Activated T-cell treated with anti-CD3 and anti-CD28 coated beads, Interleukin-2, amount 50 U/mL, for 72 hours (primary cell): Measurements from ENCODE around the gene CFAP97D1. TPM values are rescaled to one million over a fixed set of nuclear protein-coding genes. Genes with fewer than 3 reads are reported as not detected.

ENCODE experiments used
- ATAC-seq, 2 donors: fragments of 150-1000 bp; cut with Tn5 transposase; replicated peaks in 1 of 2; 2 replicates each; pipeline ENCODE4 v1.10.0; 2021; ENCODE audit warnings: moderate library complexity in 2 of 2, mild to moderate bottlenecking in 1 of 2
- DNase-seq, 2 donors: peaks; one replicate each; pipeline ENCODE4 v3.0.0; 2021 to 2022; ENCODE audit warnings: mixed read lengths in 1 of 2
- H3K27ac Mint-ChIP-seq: one replicate; pipeline ENCODE4 v1.8.0; 2022; ENCODE audit warnings: mild to moderate bottlenecking, moderate library complexity, mixed read lengths
- H3K27me3 Mint-ChIP-seq: one replicate; pipeline ENCODE4 v1.8.0; 2022; ENCODE audit warnings: low read depth, mixed read lengths
- H3K36me3 Mint-ChIP-seq, 2 donors: one replicate each; pipeline ENCODE4 v1.8.0; 2022; ENCODE audit warnings: mixed read lengths in 2 of 2, mild to moderate bottlenecking in 1 of 2; ENCODE audit not compliant: insufficient read depth in 2 of 2
- H3K4me1 Mint-ChIP-seq: one replicate; pipeline ENCODE4 v1.8.0; 2022; ENCODE audit warnings: low read depth, mixed read lengths
- H3K4me3 Mint-ChIP-seq, 2 donors: one replicate each; pipeline ENCODE4 v1.8.0; 2022; ENCODE audit warnings: mild to moderate bottlenecking in 2 of 2, mixed read lengths in 2 of 2, moderate library complexity in 2 of 2
- H3K9me3 Mint-ChIP-seq, 2 donors: one replicate each; pipeline ENCODE4 v1.8.0; 2022; ENCODE audit warnings: mixed read lengths in 2 of 2
- total RNA-seq, 2 donors: library from RNA; stranded (reverse); gene quantifications; one replicate each; pipeline ENCODE4 v1.2.3, GENCODE V29; 2022

CFAP97D1 gene
- total RNA-seq, result not detected

DNA sequence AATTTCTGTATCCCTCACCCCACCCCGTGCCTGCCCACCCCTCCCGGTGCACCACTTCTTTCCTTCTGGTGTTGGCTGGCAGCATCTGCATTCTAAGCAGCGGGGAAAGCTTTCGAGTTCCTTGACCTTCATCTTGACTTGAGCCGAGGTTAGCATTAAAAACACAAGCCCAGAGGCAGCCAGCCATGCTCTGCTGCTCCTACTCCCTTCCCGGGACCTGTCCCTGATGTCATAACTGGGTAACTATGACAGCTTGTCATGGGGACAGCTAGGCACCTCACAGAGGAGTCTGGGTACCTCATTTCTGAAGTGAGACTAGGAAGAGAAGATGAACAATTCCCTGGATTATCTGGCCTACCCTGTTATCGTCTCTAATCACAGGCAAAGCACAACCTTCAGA lies at the start of gene CFAP97D1:
Gene CFAP97D1, plus strand, starts transcription at position 301 of the 400 bp plus-strand sequence. Its CDS starts 28 bp downstream, at position 329.
- Mint-ChIP-seq H3K27me3 (peaks cover 36% of the 10 kb centered on the region), H3K27ac (no peak within 1 kb of the TSS)

DNA sequence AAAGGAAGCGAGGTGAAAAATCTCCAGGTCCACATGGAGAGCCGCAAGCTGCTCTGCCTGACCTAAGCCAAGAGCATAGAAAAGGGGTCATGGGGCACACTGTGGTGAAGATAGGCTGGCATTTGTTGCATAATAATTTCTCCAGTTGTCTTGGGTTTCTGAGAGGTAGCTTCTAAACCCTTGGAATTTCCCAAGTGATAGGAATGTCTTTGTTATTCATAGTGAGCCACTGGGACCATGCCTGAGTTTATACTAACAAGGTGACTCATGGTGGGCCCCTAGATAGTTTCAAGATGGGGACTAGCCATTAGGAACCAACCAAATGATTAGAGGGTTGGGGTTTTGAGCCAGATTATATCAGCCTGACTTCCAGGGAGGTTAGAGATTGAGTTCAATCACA lies 47.3 kb upstream of the CFAP97D1 start:
- Mint-ChIP-seq H3K36me3 (no peaks in the 10 kb centered on the region), H3K27ac (no peak overlapping the region), H3K27me3 (peaks cover 6% of the 10 kb centered on the region), H3K4me3 (no peak overlapping the region), H3K4me1 (no peaks in the 10 kb centered on the region), H3K9me3 (peaks cover 0 to 2% of the 10 kb centered on the region in 2 donors)
- no peak for DNase-seq
- no peak for ATAC-seq

More for the DNA sequence above, at the start of gene CFAP97D1:
- Mint-ChIP-seq H3K4me1 (peaks cover 8% of the 10 kb centered on the region), H3K36me3 (no peaks in the 10 kb centered on the region), H3K4me3 (peak within 1 kb of the TSS; percentile 81 to 85), H3K9me3 (no peaks in the 10 kb centered on the region)
- DNase-seq (no peak), ATAC-seq (no peak)

DNA sequence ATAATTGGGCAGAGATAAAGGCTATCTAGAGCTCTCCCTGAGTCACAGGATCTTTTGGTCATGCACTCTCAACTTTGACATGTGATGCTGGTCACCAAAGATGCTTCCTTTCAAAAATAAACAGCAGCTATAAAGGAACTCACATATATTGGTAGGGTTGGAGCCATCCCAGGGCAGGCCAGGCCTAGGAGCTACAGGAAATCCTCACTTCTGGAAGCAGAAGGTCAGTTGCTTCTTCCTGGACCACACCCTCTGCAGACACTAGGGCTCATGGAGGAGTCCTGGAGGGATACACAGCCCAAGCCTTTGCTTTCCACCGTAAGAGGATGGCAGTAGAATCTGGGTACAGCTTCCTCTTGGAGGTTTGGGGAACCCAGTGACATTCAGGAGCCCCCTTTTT lies 46.3 kb upstream of the CFAP97D1 start:
- Mint-ChIP-seq H3K4me1 (no peaks in the 10 kb centered on the region), H3K27ac (no peak overlapping the region), H3K36me3 (no peaks in the 10 kb centered on the region), H3K9me3 (peaks cover 0 to 2% of the 10 kb centered on the region in 2 donors), H3K27me3 (peaks cover 11% of the 10 kb centered on the region), H3K4me3 (no peak overlapping the region)
- DNase-seq, result no peak
- ATAC-seq, result no peak

DNA sequence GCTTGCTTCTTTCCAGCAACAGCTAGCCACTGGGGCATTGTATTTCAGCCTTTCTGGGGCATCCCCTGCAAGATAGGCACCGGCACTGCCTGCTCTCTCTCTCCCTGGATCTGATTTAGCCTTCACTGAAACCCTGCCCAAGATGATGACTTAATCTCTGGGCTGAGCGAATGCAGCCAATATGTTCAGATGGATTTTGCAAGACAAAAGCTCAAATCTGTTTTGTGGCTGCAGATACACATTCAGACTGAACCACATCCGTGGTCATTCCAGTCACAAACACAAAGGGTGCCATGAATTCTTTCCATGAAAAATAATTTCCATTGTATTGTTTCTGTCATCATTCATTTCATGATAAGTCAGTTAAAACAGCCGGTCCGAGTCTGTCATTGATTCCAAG lies 45.9 kb upstream of the CFAP97D1 start:
- H3K27me3 Mint-ChIP-seq, result peaks cover 14% of the 10 kb centered on the region
- no peak overlapping the region for H3K4me3 Mint-ChIP-seq
- H3K9me3 Mint-ChIP-seq, result peaks cover 0 to 2% of the 10 kb centered on the region in 2 donors
- H3K36me3 Mint-ChIP-seq, result no peaks in the 10 kb centered on the region
- no peaks in the 10 kb centered on the region for H3K4me1 Mint-ChIP-seq
- DNase-seq (no peak), ATAC-seq (no peak)
- H3K27ac Mint-ChIP-seq, result no peak overlapping the region

DNA sequence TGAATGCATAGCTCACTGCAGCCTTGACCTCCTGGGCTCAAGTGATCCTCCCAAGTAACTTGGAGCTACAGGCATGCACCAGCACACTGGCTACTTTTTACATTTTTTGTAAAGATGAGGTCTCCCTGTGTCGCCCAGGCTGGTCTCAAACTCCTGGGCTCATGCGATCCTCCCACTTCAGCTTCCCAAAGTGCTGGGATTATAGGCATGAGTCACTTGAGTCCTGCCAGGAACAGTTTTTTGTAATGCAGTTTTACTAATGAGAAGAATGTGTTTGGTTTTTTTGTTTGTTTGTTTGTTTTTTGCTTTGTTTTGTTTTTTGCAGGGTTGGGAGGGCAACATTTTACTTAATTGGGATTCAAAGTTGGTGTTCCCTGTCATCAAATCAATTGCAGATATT lies 43.8 kb upstream of the CFAP97D1 start:
- no peak for ATAC-seq
- H3K9me3 Mint-ChIP-seq, result peaks cover 0 to 2% of the 10 kb centered on the region in 2 donors
- no peak for DNase-seq
- H3K27ac Mint-ChIP-seq, result no peak overlapping the region
- peaks cover 16% of the 10 kb centered on the region for H3K27me3 Mint-ChIP-seq
- no peaks in the 10 kb centered on the region for H3K4me1 Mint-ChIP-seq
- no peak overlapping the region for H3K4me3 Mint-ChIP-seq
- no peaks in the 10 kb centered on the region for H3K36me3 Mint-ChIP-seq

DNA sequence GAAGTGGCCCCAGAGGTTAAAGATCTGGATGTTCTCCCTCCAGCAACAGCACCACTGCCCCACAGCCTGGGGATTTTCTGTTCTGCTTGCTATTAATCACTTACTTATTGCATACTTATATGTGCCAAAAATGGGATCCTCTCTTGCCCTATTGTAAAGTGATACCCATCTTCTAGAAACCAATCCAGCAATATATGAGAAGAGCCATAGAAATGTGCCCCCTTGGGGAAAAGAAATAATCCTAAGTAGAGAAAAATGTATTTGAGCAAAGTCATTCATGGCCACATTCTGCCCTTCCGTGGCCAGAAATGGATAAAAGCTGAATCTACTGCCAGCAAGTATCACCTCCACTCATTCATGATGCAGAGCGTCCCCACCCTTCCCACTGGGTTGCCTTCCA lies 42.5 kb upstream of the CFAP97D1 start:
- Mint-ChIP-seq H3K36me3 (no peaks in the 10 kb centered on the region), H3K4me1 (no peaks in the 10 kb centered on the region), H3K27me3 (peaks cover 21% of the 10 kb centered on the region), H3K4me3 (no peak overlapping the region), H3K9me3 (peaks cover 0 to 1% of the 10 kb centered on the region in 2 donors), H3K27ac (no peak overlapping the region)
- ATAC-seq (no peak), DNase-seq (no peak)

DNA sequence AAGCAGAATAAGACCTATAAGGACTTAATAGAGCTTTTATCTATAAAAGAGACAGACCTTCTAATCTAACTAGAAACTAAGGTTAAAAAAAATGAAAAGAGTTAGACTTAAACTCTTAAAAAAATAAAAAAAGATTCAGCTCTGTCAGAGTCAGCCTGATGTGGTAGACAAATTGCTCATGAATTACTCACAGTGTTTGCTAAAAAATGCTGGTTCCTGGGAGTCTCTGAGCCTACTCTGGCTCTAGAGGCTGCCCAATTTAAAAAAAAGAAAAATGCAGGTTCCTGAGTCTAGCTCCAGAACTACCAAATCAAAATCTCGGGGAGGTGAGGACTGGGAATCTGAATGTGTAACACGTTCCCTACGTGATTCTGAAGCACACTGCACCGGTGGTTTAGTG lies 39.7 kb upstream of the CFAP97D1 start:
- Mint-ChIP-seq H3K36me3 (no peaks in the 10 kb centered on the region), H3K27ac (no peak overlapping the region), H3K4me3 (no peak overlapping the region), H3K4me1 (no peaks in the 10 kb centered on the region), H3K27me3 (peaks cover 36% of the 10 kb centered on the region), H3K9me3 (no peaks in the 10 kb centered on the region)
- DNase-seq (no peak), ATAC-seq (no peak)

DNA sequence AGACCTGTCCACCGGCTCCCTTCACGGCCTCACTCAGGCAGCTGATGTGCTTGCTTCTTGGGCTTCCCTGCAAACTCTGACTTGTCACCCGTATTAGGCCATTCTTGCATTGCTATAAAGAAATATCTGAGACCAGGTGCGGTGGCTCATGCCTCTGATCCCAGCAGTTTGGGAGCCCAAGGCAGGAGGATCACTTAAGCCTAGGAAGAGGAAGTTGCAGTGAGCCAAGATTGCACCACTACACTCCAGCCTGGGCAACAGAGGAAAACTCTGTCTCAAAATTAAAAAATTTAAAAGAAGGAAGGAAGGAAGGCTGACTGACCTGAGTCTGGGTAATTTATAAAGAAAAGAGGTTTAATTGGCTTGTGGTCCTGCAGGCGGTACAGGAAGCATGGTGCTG lies 38.6 kb upstream of the CFAP97D1 start:
- Mint-ChIP-seq H3K27ac (no peak overlapping the region), H3K4me3 (no peak overlapping the region), H3K36me3 (no peaks in the 10 kb centered on the region), H3K27me3 (peaks cover 46% of the 10 kb centered on the region), H3K9me3 (no peaks in the 10 kb centered on the region), H3K4me1 (no peaks in the 10 kb centered on the region)
- no peak for DNase-seq
- no peak for ATAC-seq

DNA sequence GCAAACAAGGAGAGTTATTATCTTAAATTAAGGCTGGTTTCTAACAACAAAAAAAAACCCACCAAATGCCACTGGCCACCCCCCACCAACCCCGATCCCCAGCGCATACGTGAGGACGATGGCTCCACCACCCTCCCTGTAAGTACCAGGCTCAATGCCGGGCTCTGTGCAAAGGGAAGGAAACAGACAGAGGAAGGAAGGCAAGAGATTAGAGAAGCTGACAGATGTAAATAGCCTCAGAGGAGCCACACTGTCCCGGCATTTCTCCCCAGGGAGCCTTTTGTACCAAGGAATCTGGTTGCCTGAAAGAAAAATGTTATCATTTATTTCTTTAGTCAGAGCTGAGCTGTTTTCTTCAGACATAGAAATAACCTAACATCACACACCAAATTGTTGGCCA lies 34.7 kb upstream of the CFAP97D1 start:
- Mint-ChIP-seq H3K4me3 (no peak overlapping the region), H3K27ac (no peak overlapping the region), H3K9me3 (no peaks in the 10 kb centered on the region), H3K36me3 (no peaks in the 10 kb centered on the region), H3K27me3 (peaks cover 44% of the 10 kb centered on the region), H3K4me1 (no peaks in the 10 kb centered on the region)
- no peak for DNase-seq
- no peak for ATAC-seq

DNA sequence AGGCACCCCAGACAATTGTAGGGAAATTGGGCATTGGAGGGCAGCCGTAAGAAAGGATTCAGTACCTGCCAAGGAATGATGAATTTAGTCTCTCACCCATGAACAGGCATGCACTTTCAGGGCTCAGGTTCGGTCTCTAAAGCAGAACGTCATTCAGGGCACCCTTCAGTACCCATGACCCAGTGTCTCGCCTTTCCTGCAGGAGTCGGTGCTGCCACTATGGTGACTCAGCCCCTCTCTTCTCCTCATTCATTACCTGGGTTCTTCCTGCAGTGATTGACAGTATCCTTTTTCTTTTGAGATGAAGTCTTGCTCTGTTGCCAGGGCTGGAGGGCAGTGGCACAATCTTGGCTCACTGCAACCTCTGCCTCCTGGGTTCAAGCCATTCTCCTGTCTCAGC lies 30.1 kb upstream of the CFAP97D1 start:
- H3K27me3 Mint-ChIP-seq, result peaks cover 47% of the 10 kb centered on the region
- no peak overlapping the region for H3K4me3 Mint-ChIP-seq
- H3K27ac Mint-ChIP-seq, result no peak overlapping the region
- no peak for ATAC-seq
- no peak for DNase-seq
- H3K4me1 Mint-ChIP-seq, result peaks cover 7% of the 10 kb centered on the region
- no peaks in the 10 kb centered on the region for H3K36me3 Mint-ChIP-seq
- no peaks in the 10 kb centered on the region for H3K9me3 Mint-ChIP-seq

DNA sequence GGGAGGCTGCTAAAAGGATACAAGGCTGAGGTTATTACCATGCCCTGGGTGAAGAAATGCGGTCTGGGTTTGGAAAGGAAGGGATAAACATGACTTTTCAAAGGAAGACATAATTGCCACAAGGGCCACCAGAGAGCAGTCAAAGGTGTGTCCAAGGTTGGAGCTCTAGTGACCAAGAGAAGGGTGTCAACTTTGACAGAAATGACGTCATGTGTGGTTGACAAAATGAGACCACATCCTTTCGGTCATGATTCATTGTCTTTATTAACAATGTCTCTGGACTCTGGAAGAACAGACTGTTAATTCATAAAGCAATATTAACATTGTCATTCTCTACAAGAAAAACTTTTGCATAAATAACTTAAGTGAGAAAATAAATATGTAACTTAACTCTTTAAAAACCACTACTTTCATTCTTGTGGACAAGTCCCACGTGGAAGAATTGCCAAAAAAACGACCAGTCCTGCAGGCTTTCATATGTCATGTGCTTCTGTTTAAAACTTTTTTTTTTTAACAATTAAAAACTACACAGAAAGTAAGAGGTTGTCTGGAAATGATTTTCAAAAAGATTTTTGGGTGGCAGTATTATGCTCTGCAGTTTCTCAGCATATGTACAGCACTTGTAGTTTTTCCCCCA lies 26.6 kb upstream of the CFAP97D1 start:
- peaks cover 48% of the 10 kb centered on the region for H3K27me3 Mint-ChIP-seq
- no peaks in the 10 kb centered on the region for H3K36me3 Mint-ChIP-seq
- ATAC-seq, result peak in 1 of 2 donors; percentile 68
- peak in 1 of 2 donors; percentile 15 for DNase-seq
- H3K27ac Mint-ChIP-seq, result no peak overlapping the region
- H3K9me3 Mint-ChIP-seq, result no peaks in the 10 kb centered on the region
- H3K4me3 Mint-ChIP-seq, result no peak overlapping the region
- peaks cover 7% of the 10 kb centered on the region for H3K4me1 Mint-ChIP-seq

DNA sequence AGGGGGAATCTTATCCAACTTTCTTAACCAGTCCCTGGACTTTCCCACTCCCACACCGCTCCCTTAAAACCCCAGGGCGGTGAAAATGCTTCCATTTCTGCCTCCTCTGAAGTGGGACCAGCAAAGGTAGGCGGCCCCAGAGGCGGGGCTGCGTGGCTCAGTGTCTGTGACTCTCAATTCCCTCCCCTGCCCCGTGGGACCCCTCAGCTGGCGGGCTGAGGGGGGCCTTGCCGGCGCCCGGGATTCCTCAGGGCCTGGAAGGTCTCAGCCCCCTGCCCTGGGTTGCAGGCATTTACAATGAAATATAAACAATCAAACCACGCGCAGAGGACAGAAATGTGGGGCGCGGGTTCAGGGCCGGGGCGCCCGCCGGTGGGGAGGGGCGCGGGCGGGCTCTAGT lies 25.3 kb upstream of the CFAP97D1 start:
- no peak for ATAC-seq
- H3K36me3 Mint-ChIP-seq, result no peaks in the 10 kb centered on the region
- H3K27ac Mint-ChIP-seq, result no peak overlapping the region
- H3K9me3 Mint-ChIP-seq, result no peaks in the 10 kb centered on the region
- H3K4me3 Mint-ChIP-seq, result no peak overlapping the region
- H3K27me3 Mint-ChIP-seq, result peaks cover 48% of the 10 kb centered on the region
- H3K4me1 Mint-ChIP-seq, result peaks cover 7% of the 10 kb centered on the region
- DNase-seq, result no peak

DNA sequence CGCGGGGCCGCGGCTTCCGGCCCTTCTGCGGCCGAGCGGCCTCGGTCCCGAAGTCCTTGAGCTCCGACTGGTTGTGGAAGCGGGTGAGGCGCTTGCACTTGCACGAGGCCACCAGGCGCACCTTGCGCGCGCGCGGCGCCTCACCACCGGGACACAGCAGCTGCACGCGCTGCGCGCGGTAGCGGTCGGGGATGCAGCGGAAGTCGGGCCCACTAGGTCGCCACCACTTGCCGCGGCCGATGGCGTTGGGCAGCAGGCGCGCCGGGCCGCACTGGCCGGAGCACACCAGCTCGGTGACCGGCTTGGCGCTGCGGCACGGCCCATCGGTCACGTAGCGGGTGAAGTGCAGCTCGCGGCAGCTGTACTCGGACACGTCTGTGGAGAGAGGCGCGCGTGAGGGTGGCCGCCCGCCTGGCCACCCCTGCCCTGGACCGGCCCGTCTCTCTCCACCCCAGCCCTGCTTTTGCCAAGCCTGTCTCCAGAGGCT lies 24.8 kb upstream of the CFAP97D1 start:
- Mint-ChIP-seq H3K9me3 (no peaks in the 10 kb centered on the region), H3K4me3 (no peak overlapping the region), H3K36me3 (no peaks in the 10 kb centered on the region), H3K4me1 (peaks cover 7% of the 10 kb centered on the region), H3K27me3 (peaks cover 52% of the 10 kb centered on the region), H3K27ac (no peak overlapping the region)
- ATAC-seq (peak in 1 of 2 donors; percentile 37), DNase-seq (peak; percentile 10 to 14)

DNA sequence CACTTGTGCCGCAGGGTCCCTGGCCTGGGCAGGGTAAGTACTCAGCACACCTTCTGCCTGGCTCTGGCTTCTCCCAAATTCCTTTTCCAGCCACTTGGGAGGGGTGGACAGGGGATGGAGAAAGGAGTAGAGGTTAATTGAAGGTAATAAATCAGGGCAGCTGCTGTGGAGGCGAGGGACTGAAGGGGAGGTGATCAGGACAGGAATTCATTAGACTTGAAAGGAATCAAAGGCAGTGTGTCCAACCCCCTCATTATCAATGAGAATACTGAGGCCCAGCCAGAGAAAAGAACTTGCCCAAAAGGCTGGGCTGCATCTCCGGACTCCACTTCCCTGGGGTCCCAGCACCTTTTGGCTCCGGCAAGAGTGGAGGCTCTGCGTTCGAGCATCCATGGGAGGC lies 24.0 kb upstream of the CFAP97D1 start:
- no peak overlapping the region for H3K4me3 Mint-ChIP-seq
- H3K27me3 Mint-ChIP-seq, result peaks cover 52% of the 10 kb centered on the region

More for the DNA sequence above, 24.0 kb upstream of the CFAP97D1 start:
- Mint-ChIP-seq H3K9me3 (no peaks in the 10 kb centered on the region), H3K27ac (no peak overlapping the region), H3K36me3 (no peaks in the 10 kb centered on the region), H3K4me1 (peaks cover 7% of the 10 kb centered on the region)
- DNase-seq, result no peak
- no peak for ATAC-seq
